ENCODE data around the gene TNIP3. TPM values are rescaled to one million over a fixed set of nuclear protein-coding genes. Genes with fewer than 3 reads are reported as not detected.
A peak's percentile ranks its signal among the peaks of the same experiment; 100 is the strongest.

The TNIP3 gene
- total and polyA plus RNA-seq, 9 donors: 0.05 to 0.60 (median 0.15) TPM; not detected in 4

- Histone ChIP-seq H3K4me3 (no peak overlapping the region), H3K4me1 (ENCODE audit: insufficient read depth) (no peaks in the 10 kb centered on the region), H3K27me3 (no peaks in the 10 kb centered on the region), H3K27ac (no peak overlapping the region), H3K9me3 (no peaks in the 10 kb centered on the region), H3K36me3 (no peaks in the 10 kb centered on the region)
- 19 to 21% (median 19%) methylated on average over 6 of the region's 6 CpGs for WGBS, 3 donors
- no peak for DNase-seq
- TF ChIP-seq CTCF (IDR thresholded peaks at IDR 0.05) (peak in 2 of 3 donors; percentile 20 to 28), POLR2A (IDR thresholded peaks at IDR 0.05) (no peak)
- intact Hi-C loops (cut with DNase I): no loop called here
These were observed 28.4 kb upstream of the TNIP3 start for GRCh38 chr4:121192480-121192879.

GRCh38 chr4:121192013-121192412 lies 27.9 kb upstream of the TNIP3 start:
- intact Hi-C loops (cut with DNase I): no loop called here
- 40 to 55% (median 55%) methylated on average over 11 of the region's 11 CpGs for WGBS, 3 donors

GRCh38 chr4:121191361-121191760 lies 27.2 kb upstream of the TNIP3 start:
- H3K36me3 ChIP-seq: no peaks in the 10 kb centered on the region
- H3K4me1 ChIP-seq (ENCODE audit: insufficient read depth): no peaks in the 10 kb centered on the region
- no peak overlapping the region for H3K4me3 ChIP-seq
- 84 to 90% (median 85%) methylated on average over 1 of the region's 1 CpG for WGBS, 3 donors
- no peak for TF ChIP-seq POLR2A (IDR thresholded peaks at IDR 0.05)
- TF ChIP-seq CTCF (IDR thresholded peaks at IDR 0.05): no peak
- no peak for TF ChIP-seq EP300 (IDR thresholded peaks at IDR 0.05)
- H3K9me3 ChIP-seq: no peaks in the 10 kb centered on the region
- no peaks in the 10 kb centered on the region for H3K27me3 ChIP-seq
- no peak for DNase-seq
- intact Hi-C loops (cut with DNase I): no loop called here
- H3K27ac ChIP-seq: no peak overlapping the region

More at GRCh38 chr4:121192013-121192412, 27.9 kb upstream of the TNIP3 start:
- no peak for TF ChIP-seq POLR2A (IDR thresholded peaks at IDR 0.05)
- no peak for TF ChIP-seq CTCF (IDR thresholded peaks at IDR 0.05)
- TF ChIP-seq EP300 (IDR thresholded peaks at IDR 0.05): no peak
- Histone ChIP-seq H3K27ac (no peak overlapping the region), H3K36me3 (no peaks in the 10 kb centered on the region), H3K9me3 (no peaks in the 10 kb centered on the region), H3K27me3 (no peaks in the 10 kb centered on the region), H3K4me1 (ENCODE audit: insufficient read depth) (no peaks in the 10 kb centered on the region), H3K4me3 (no peak overlapping the region)
- no peak for DNase-seq

- intact Hi-C loops (cut with DNase I): no loop called here
These were observed 26.3 kb upstream of the TNIP3 start for GRCh38 chr4:121190389-121190788.

More at GRCh38 chr4:121190389-121190788, 26.3 kb upstream of the TNIP3 start:
- no peaks in the 10 kb centered on the region for H3K9me3 ChIP-seq
- TF ChIP-seq EP300 (IDR thresholded peaks at IDR 0.05) (no peak), CTCF (IDR thresholded peaks at IDR 0.05) (no peak), POLR2A (IDR thresholded peaks at IDR 0.05) (no peak)
- WGBS, 3 donors: 89 to 94% (median 91%) methylated on average over 4 of the region's 4 CpGs
- no peaks in the 10 kb centered on the region for H3K4me1 ChIP-seq (ENCODE audit: insufficient read depth)
- no peaks in the 10 kb centered on the region for H3K27me3 ChIP-seq
- no peaks in the 10 kb centered on the region for H3K36me3 ChIP-seq
- H3K4me3 ChIP-seq: no peak overlapping the region
- H3K27ac ChIP-seq: no peak overlapping the region
- no peak for DNase-seq

Data from ovary (tissue), 9 donors.